HepG2 (cell line): ENCODE results near the gene ITIH1. TPM values are rescaled to one million over a fixed set of nuclear protein-coding genes. Genes with fewer than 3 reads are reported as not detected.

Experiments
- ATAC-seq: fragments of 200-7000 bp; cut with Tn5 transposase; 3 replicates; pipeline ENCODE4 v1.9.1; 2020; ENCODE audit warnings: mild to moderate bottlenecking, moderate library complexity
- BruUV-seq: library from RNA; stranded (reverse); fragments of 400-500 nt; replicated peaks from 2 replicates; lab custom pipeline; 2021; lab: Mats Ljungman, UMichigan
- CTCF ChIA-PET: fragments of 300-600 bp; formaldehyde crosslinking; extraction: SDS; loops from one replicate; lab custom pipeline; 2021; ENCODE audit warnings: low total read pairs, inconsistent platforms, low intra/inter-chr PET ratio; lab: Yijun Ruan, JAX
- POLR2A ChIA-PET: fragments of 350-600 bp; sonication (Branson Sonifier 250); formaldehyde crosslinking; loops from one replicate; lab custom pipeline; 2020; ENCODE audit warnings: antibody characterized with exemption, inconsistent platforms; lab: Yijun Ruan, JAX
- DNase-seq: peaks from one replicate; pipeline ENCODE4 v3.0.0-alpha.2; 2015; ENCODE audit warnings: low spot score
- FAIRE-seq: peaks from 3 replicates; lab custom pipeline; 2011; peaks lifted over from hg19 to GRCh38; lab: Jason Lieb, UNC
- H2AFZ ChIP-seq: one replicate; pipeline ENCODE4 v1.6.1; 2011; ENCODE audit warnings: low read length, inconsistent platforms
- H3K27ac ChIP-seq: fragments of 300-600 bp; 3 replicates; pipeline ENCODE4 v1.8.0; 2011; ENCODE audit warnings: mixed run types, mild to moderate bottlenecking, mixed read lengths, low read length, inconsistent platforms; ENCODE audit not compliant: insufficient read depth; ENCODE audit errors: extremely low read length
- H3K27me3 ChIP-seq, 2 experiments: fragments of 200-600 bp in 1 of 2; 2 replicates in 1 of 2; 3 replicates in 1 of 2; pipeline versions ENCODE4 v1.6.0 to v1.8.0; 2011; ENCODE audit warnings: low read length in 2 of 2, mild to moderate bottlenecking in 2 of 2, moderate library complexity in 2 of 2, inconsistent platforms in 1 of 2; ENCODE audit not compliant: insufficient read depth in 2 of 2, control insufficient read depth in 1 of 2
- H3K36me3 ChIP-seq, 2 experiments: fragments of 200-600 bp in 1 of 2; replicated peaks in 1 of 2; 2 replicates in 1 of 2; 3 replicates in 1 of 2; pipeline versions ENCODE4 v1.5.1 to v1.8.0; 2011; ENCODE audit warnings: low read length in 2 of 2, inconsistent platforms in 1 of 2; ENCODE audit not compliant: insufficient read depth in 2 of 2, control insufficient read depth in 1 of 2
- H3K4me1 ChIP-seq: 2 replicates; pipeline ENCODE4 v1.5.1; 2012; ENCODE audit warnings: low read length, inconsistent platforms; ENCODE audit not compliant: insufficient read depth
- H3K4me2 ChIP-seq: 2 replicates; pipeline ENCODE4 v1.6.0; 2011; ENCODE audit warnings: low read depth, low read length, inconsistent platforms
- H3K4me3 ChIP-seq, 3 experiments: fragments of 200-600 bp in 1 of 3; sonication (generic), shearing (Covaris generic) in 1 of 3; replicated peaks in 1 of 3; 2 replicates each; pipeline ENCODE4 v1.5.1; 2011 to 2016; ENCODE audit warnings: low read length in 3 of 3, inconsistent platforms in 2 of 3, low read depth in 2 of 3, mild to moderate bottlenecking in 2 of 3, control low read depth in 1 of 3, mixed read lengths in 1 of 3; ENCODE audit not compliant: insufficient read depth in 1 of 3
- H3K79me2 ChIP-seq: one replicate; pipeline ENCODE4 v1.6.1; 2011; ENCODE audit warnings: low read length, inconsistent platforms; ENCODE audit not compliant: insufficient read depth
- H3K9ac ChIP-seq: 2 replicates; pipeline ENCODE4 v1.6.0; 2011; ENCODE audit warnings: mild to moderate bottlenecking, low read depth, low read length, inconsistent platforms; ENCODE audit not compliant: insufficient read depth
- H3K9me3 ChIP-seq: 2 replicates; pipeline ENCODE4 v1.5.1; 2012; ENCODE audit warnings: mild to moderate bottlenecking, low read length
- H4K20me1 ChIP-seq: 2 replicates; pipeline ENCODE4 v1.6.0; 2011; ENCODE audit warnings: inconsistent platforms, mild to moderate bottlenecking, low read length, moderate library complexity; ENCODE audit not compliant: insufficient read depth
- DNMT3B ChIP-seq: conservative IDR thresholded peaks from 2 replicates; pipeline ENCODE4 v1.6.1; 2016; ENCODE audit warnings: missing biosample characterization, control low read depth
- GFI1 ChIP-seq: sonication (generic); formaldehyde crosslinking; IDR thresholded peaks from 2 replicates; pipeline ENCODE4 v1.5.0; 2020; ENCODE audit warnings: missing genetic modification reagents, mild to moderate bottlenecking, borderline replicate concordance
- HOXA7 ChIP-seq: sonication (generic); formaldehyde crosslinking; IDR thresholded peaks from 2 replicates; pipeline ENCODE4 v1.8.1; 2022; ENCODE audit warnings: mild to moderate bottlenecking, missing genetic modification reagents, moderate library complexity
- MBD4 ChIP-seq: IDR thresholded peaks from 2 replicates; pipeline ENCODE4 v1.6.1; 2012; ENCODE audit warnings: low read length, inconsistent platforms, borderline replicate concordance
- PHF20 ChIP-seq: sonication (generic); formaldehyde crosslinking; IDR thresholded peaks from 2 replicates; pipeline ENCODE4 v1.5.0; 2020; ENCODE audit warnings: mild to moderate bottlenecking, missing genetic modification reagents
- PHF21A ChIP-seq: sonication (generic); formaldehyde crosslinking; IDR thresholded peaks from 2 replicates; pipeline ENCODE4 v1.5.0; 2020; ENCODE audit warnings: mild to moderate bottlenecking, missing genetic modification reagents
- REL ChIP-seq: sonication (generic); formaldehyde crosslinking; conservative IDR thresholded peaks from 2 replicates; pipeline ENCODE4 v1.8.0; 2022; ENCODE audit warnings: mild to moderate bottlenecking, missing genetic modification reagents, moderate library complexity
- SMARCE1 ChIP-seq: fragments of 450-650 bp; IDR thresholded peaks from 2 replicates; pipeline ENCODE4 v1.6.1; 2017; ENCODE audit warnings: borderline replicate concordance
- SNAI1 ChIP-seq: sonication (generic); formaldehyde crosslinking; IDR thresholded peaks from 2 replicates; pipeline ENCODE4 v1.5.0; 2020; ENCODE audit warnings: mild to moderate bottlenecking, missing genetic modification reagents, borderline replicate concordance
- SP140L ChIP-seq: sonication (generic); formaldehyde crosslinking; IDR thresholded peaks from 2 replicates; pipeline ENCODE4 v1.4.0; 2020; ENCODE audit warnings: missing genetic modification reagents, borderline replicate concordance
- TMF1 ChIP-seq: sonication (generic); formaldehyde crosslinking; IDR thresholded peaks from 2 replicates; pipeline ENCODE4 v1.8.1; 2022; ENCODE audit warnings: low read depth, missing genetic modification reagents
- YEATS4 ChIP-seq: sonication (generic); formaldehyde crosslinking; IDR thresholded peaks from 2 replicates; pipeline ENCODE4 v1.4.0; 2020; ENCODE audit warnings: missing genetic modification reagents, borderline replicate concordance
- ZEB1 ChIP-seq: IDR thresholded peaks from 2 replicates; pipeline ENCODE4 v1.6.1; 2012; ENCODE audit warnings: mild to moderate bottlenecking, low read depth, inconsistent platforms; ENCODE audit not compliant: insufficient replicate concordance
- ZNF773 ChIP-seq: sonication (generic); formaldehyde crosslinking; IDR thresholded peaks from 2 replicates; pipeline ENCODE4 v1.4.0; 2020; ENCODE audit warnings: missing genetic modification reagents, borderline replicate concordance
- ZSCAN30 ChIP-seq: sonication (generic); formaldehyde crosslinking; IDR thresholded peaks from 2 replicates; pipeline ENCODE4 v1.5.0; 2020; ENCODE audit warnings: mild to moderate bottlenecking, missing genetic modification reagents
- WGBS: methylation state at CpG from one replicate; pipeline ENCODE4 v1.1.6; 2017; ENCODE audit warnings: low lambda C conversion rate; 5-methylcytosine and 5-hydroxymethylcytosine counted together
- in situ Hi-C: cut with HindIII; loops from 2 replicates; pipeline ENCODE4 v1.10.0; 2017; ENCODE audit warnings: low pct_unique_long_range_greater_than_20kb; ENCODE audit not compliant: extremely low pct_ligation_motif_present
- intact Hi-C: fragments of 100-400 bp; cut with micrococcal nuclease; formaldehyde crosslinking; loops from one replicate; pipeline ENCODE4 v1.10.0; 2022; ENCODE audit not compliant: unreplicated experiment
- polyA plus RNA-seq, 8 experiments: library from polyadenylated mRNA; depleted of rRNA in 3 of 8; stranded (reverse) in 7 of 8; unstranded in 1 of 8; fragments of >200 nt; fragmentation: Illumina TruSeq in 4 of 8; extraction: Trizol in 4 of 8; gene quantifications; 2 replicates each; pipeline versions ENCODE4 v1.2.1 to v1.2.3, GENCODE V29; 2011 to 2016; ENCODE audit warnings: low read depth in 4 of 8, missing spikeins in 1 of 8, mixed read lengths in 1 of 8; ENCODE audit not compliant: insufficient read depth in 1 of 8
- total RNA-seq, 5 experiments: library from RNA; depleted of rRNA; stranded (reverse); fragments of >200 nt; fragmentation: Illumina TruSeq; extraction: Trizol; gene quantifications; 2 replicates each; pipeline ENCODE4 v1.2.3, GENCODE V29; 2016; ENCODE audit warnings: low read depth in 1 of 5
- TF ChIP-seq, protein P1 (sequence below): sonication (generic); formaldehyde crosslinking; IDR thresholded peaks from 2 replicates; pipeline ENCODE4 v1.4.0; 2020; ENCODE audit warnings: missing genetic modification reagents
- TF ChIP-seq, protein P2 (sequence below): sonication (generic); formaldehyde crosslinking; IDR thresholded peaks from 2 replicates; pipeline ENCODE4 v1.4.0; 2020; ENCODE audit warnings: mild to moderate bottlenecking, missing genetic modification reagents

Gene ITIH1
- total and polyA plus RNA-seq, 2 of the 13 experiments (the other 11 are each of a cell fraction or from before 2014, with no cell fraction given) = 12.3 to 19.6 TPM

DNA sequence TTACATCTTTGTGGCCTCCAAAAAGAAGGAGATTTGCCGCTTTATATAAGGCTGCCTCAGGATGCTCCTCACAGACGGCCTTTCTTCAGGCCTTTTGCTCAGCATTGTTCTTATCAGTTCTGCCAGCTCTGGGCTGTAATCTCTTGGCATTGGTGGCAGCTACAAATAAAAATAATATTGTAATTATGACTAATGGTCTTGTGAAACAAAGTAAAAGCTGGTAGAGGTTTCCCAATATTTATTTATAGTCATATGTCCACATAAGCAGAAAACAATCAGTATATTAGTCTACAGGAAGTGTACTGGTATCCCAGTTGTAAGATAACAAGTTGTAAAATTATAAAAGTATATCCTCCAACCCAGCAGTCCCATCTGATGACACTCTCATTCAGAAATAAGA is 13.9 kb upstream of the ITIH1 start:
- no TSS peak for BruUV-seq
- ChIA-PET CTCF (no interaction called here), POLR2A (no interaction called here)

More for the DNA sequence above, 13.9 kb upstream of the ITIH1 start:
- in situ Hi-C loops (no loop called here), intact Hi-C loops (no loop called here)
- Histone ChIP-seq H3K4me2 (no peak overlapping the region), H3K4me3 (no peak overlapping the region), H4K20me1 (no peaks in the 10 kb centered on the region), H3K36me3 (peaks cover 13 to 61% of the 10 kb centered on the region in 2 experiments), H2AFZ (no peak overlapping the region), H3K9ac (no peak overlapping the region), H3K4me1 (peaks cover 7% of the 10 kb centered on the region), H3K9me3 (no peaks in the 10 kb centered on the region), H3K27me3 (no peaks in the 10 kb centered on the region), H3K27ac (no peak overlapping the region), H3K79me2 (peaks cover 3% of the 10 kb centered on the region)
- TF ChIP-seq, protein P1, sequence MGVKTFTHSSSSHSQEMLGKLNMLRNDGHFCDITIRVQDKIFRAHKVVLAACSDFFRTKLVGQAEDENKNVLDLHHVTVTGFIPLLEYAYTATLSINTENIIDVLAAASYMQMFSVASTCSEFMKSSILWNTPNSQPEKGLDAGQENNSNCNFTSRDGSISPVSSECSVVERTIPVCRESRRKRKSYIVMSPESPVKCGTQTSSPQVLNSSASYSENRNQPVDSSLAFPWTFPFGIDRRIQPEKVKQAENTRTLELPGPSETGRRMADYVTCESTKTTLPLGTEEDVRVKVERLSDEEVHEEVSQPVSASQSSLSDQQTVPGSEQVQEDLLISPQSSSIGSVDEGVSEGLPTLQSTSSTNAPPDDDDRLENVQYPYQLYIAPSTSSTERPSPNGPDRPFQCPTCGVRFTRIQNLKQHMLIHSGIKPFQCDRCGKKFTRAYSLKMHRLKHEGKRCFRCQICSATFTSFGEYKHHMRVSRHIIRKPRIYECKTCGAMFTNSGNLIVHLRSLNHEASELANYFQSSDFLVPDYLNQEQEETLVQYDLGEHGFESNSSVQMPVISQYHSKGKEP (CRISPR knock-in tag) = no peak
- TF ChIP-seq, protein P2, sequence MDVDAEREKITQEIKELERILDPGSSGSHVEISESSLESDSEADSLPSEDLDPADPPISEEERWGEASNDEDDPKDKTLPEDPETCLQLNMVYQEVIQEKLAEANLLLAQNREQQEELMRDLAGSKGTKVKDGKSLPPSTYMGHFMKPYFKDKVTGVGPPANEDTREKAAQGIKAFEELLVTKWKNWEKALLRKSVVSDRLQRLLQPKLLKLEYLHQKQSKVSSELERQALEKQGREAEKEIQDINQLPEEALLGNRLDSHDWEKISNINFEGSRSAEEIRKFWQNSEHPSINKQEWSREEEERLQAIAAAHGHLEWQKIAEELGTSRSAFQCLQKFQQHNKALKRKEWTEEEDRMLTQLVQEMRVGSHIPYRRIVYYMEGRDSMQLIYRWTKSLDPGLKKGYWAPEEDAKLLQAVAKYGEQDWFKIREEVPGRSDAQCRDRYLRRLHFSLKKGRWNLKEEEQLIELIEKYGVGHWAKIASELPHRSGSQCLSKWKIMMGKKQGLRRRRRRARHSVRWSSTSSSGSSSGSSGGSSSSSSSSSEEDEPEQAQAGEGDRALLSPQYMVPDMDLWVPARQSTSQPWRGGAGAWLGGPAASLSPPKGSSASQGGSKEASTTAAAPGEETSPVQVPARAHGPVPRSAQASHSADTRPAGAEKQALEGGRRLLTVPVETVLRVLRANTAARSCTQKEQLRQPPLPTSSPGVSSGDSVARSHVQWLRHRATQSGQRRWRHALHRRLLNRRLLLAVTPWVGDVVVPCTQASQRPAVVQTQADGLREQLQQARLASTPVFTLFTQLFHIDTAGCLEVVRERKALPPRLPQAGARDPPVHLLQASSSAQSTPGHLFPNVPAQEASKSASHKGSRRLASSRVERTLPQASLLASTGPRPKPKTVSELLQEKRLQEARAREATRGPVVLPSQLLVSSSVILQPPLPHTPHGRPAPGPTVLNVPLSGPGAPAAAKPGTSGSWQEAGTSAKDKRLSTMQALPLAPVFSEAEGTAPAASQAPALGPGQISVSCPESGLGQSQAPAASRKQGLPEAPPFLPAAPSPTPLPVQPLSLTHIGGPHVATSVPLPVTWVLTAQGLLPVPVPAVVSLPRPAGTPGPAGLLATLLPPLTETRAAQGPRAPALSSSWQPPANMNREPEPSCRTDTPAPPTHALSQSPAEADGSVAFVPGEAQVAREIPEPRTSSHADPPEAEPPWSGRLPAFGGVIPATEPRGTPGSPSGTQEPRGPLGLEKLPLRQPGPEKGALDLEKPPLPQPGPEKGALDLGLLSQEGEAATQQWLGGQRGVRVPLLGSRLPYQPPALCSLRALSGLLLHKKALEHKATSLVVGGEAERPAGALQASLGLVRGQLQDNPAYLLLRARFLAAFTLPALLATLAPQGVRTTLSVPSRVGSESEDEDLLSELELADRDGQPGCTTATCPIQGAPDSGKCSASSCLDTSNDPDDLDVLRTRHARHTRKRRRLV (CRISPR knock-in tag) = no peak
- TF ChIP-seq ZEB1 (no peak), YEATS4 (CRISPR knock-in tag) (no peak), REL (no peak), HOXA7 (CRISPR knock-in tag) (no peak), PHF21A (CRISPR knock-in tag) (no peak), ZNF773 (CRISPR knock-in tag) (no peak), SP140L (CRISPR knock-in tag) (no peak), SMARCE1 (no peak), ZSCAN30 (CRISPR knock-in tag) (no peak), PHF20 (CRISPR knock-in tag) (no peak), GFI1 (CRISPR knock-in tag) (no peak), MBD4 (no peak), SNAI1 (no peak), DNMT3B (CRISPR knock-in tag) (no peak), TMF1 (CRISPR knock-in tag) (no peak)
- FAIRE-seq = no peak
- whole genome bisulfite sequencing = 98% methylated on average over 2 of the region's 2 CpGs
- ATAC-seq = no peak
- no peak for DNase-seq
